ENCODE data around the gene MAGI1.
"Not testable (repeated sequence)": the region's sequence is repeated elsewhere in the genome, so short reads cannot be mapped to it uniquely, and the experiment has no call there.

MAGI1 gene

DNA sequence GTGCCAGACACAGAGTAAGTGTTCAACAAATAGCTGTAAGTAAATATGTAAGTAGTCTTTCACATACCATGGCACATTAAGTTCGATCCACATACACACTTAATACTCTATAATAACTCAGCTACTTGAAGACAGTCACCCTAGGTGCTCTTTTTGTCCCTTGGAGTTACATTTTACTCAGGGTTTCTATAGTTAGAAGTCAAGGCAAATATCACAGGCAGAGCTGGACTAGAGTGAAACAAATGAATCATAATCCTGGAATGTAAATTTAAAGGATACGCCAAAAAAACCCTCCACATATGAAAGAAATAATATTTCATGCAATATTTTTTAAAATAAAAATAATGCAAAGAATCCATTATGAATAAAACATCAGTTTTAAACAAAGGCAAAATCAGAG is 461.8 kb downstream of the MAGI1 start:
- DNase-seq: no peak

DNA sequence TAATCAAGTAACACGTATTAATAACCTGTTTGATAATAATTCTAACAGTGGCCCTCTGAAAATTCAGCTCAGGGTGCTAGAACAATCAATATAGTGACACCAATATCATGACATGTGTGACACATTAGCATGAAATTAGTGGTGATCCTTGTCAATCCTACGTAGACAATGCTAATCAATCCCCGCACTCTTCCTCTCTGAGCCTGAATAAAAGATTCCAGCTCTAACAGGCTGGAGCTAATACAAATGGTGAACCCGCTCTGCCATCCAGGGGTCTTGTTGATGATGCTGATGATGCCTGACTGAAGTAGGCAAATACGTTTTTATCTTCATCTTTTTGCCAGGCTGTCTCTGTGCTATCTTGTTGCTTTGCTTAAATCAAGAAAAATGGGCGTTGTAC is 462.5 kb downstream of the MAGI1 start:
- no peak for DNase-seq

DNA sequence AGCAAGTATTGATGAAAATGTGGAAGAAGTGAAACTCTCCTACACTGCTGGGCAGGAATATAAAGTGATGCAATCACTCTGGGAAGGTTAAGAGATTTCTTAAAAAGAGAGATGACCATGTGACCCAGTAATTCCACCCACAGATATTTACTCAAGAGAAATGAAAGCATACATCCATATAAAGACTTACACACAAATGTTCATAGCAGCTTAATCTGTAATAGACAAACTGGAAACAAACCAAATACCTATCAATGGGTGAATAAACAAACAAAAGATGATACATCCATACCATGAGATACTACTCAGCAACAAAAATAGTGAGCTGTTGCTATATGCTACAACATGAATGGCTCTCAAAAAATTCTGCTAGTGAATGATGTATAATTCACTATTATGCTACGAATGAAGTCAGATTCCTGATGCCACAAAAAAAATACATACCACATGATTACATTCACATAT is 463.3 kb downstream of the MAGI1 start:
- no peak for DNase-seq

DNA sequence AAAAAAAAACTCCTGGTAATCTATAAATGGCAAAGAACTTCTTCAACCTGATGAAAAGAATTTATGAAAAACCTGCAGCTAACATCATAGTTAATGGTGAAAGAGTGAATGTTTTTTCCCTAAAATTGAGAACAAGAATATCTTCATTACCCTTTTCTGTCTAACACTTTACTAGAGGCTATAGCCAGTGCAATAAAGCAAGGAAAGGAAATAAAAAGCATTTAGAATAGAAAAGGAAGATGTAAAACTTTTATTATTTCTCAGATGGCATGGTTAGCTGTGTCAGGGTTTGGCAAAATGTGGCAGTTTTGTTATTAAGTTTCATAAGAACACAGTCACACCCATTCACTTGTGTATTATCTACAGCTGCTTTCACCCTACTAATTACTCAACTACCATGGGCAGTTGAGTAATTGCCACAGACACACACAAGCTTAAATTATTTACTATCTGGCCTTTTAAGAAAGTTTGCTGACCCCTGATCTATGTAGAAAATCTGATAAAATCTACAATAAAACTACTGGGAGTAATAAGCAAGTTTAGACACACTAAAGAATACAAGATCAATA is 465.1 kb downstream of the MAGI1 start:
- no peak for DNase-seq

DNA sequence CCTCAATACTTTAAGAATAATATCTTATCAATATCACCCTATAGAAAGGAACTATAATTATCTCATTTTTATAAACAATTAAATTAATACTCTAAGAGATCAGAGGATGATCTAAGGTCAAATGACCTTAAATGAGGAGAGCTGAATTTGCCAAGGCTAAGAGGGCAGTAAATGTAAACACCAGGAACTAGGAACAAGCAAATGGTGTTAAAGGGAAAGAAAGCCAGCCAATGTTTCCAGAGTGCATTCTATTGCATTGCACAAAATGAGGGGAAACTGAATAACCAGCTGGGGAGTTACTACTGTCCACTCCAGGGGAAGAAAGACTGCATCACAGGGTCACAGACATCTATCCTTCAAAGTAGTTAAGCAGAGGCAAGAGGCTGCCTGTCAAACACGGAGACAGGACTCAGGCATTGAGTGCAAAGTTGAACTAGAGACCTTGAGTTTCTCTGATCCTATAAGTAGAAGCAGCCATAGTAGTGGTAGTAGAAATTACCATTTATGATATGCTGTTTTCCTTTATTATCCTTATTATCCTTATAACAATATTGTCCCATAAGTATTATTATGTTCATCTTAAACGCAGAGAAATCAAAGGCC is 466.4 kb downstream of the MAGI1 start:
- no peak for DNase-seq

DNA sequence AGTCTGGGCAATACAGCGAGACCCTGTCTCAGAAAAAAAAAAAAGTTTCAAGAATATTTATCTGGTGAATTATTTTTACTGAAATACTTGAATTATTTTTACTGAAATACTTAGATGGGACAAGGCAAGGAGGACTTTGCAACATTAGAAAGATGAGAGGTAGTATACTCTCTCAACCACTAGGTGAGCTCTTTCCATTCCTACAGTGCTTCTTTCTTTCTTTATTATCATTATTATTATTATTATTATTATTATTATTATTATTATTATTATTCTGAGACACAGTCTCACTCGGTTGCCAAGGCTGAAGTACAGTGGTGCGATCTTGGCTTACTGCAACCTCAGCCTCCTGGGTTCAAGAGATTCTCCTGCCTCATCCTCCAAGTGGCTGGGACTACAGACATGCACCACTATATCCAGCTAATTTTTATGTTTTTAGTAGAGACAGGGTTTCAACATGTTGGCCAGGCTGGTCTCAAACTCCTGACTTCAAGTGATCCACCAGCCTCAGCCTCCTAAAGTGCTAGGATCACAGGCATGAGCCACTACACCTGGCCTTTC is 468.8 kb downstream of the MAGI1 start:
- DNase-seq: no peak

DNA sequence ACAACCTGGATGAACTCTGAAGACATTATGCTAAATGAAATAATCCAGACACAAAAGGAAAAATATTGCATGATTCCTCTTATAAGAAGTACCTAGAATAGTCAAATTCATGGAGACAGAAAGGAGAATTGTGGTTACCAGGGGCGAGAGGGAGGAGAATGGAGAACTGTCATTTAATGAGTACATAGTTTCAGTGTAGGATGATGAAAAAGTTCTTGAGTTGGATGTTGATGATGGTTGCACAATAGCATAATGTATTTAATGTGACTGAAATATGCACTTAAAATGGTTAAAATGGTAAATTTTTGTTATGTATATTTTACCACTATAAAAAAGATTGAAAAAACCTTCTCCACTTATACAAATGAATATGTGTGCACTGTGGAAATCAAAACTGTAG is 469.6 kb downstream of the MAGI1 start:
- no peak for DNase-seq

DNA sequence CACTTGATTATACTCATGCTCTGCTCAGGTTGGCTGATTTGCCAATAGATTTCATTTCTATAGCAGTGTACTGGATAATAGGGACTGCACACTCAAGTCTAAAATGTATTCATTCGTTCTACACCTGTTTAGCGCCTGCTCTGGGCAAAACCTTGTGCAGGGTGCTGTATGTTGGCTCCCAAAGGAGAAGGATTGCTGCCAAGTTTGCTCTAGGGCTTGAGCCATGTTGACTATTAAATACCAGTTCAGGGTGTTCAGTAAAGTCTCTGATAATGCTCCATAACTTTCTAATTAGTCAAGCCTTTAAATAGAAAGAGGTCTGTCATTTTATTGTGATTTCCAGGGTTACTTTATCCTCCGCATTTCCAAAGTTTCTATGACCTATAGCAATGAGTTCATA is 470.2 kb downstream of the MAGI1 start:
- no peak for DNase-seq

DNA sequence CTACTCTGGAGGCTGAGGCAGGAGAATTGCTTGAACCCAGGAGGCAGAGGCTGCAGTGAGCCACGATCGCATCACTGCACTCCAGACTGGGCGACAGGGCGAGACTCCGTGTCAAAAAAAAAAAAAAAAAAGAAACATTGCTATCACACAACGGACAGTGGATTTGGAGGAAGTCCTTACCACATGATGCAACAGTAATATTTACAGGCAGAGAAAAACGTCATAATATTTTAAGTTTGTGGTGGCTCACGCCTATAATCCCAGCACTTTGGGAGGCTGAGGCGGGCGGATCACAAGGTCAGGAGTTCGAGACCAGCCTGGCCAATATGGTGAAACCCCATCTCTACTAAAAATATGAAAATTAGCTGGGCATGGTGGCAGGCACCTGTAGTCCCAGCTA is 473.0 kb downstream of the MAGI1 start:
- DNase-seq: not testable (repeated sequence)

DNA sequence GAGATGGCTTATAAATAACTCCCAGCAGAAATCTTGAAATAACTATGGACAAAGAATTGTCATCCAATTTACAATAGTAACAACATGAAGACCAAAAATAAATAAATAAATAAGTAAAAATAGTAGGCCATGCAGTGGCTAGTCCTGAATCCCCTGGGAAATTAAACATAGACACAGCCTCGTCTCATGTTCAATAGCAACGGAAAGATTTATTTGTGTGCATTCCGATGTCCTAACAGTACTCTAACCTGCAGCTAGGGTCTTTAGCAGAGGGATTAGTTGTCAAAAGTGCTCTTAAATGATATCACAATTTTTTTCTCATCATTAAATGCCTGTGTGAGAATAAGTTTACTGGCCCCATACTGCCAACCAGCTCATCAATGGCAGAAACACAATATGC is 474.2 kb downstream of the MAGI1 start:
- DNase-seq: no peak

DNA sequence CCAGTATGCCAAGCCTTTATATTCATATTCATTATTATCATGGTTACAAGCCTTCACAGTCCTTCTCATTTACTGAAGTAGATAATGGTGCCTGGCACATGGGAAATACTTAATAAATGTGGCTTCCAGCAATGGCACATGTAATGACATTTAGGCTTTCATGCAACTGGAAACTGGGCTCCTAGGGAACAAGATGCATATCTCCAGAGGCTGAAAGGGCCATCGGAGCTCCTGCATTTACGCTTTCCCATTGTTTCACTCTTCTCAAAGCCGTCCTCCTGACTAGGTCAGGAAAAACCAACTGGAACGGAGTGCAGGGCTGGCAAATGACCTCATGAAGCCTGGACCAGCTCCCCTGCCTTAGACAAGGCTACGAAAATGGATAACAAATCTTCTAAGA is 474.9 kb downstream of the MAGI1 start:
- DNase-seq: no peak

DNA sequence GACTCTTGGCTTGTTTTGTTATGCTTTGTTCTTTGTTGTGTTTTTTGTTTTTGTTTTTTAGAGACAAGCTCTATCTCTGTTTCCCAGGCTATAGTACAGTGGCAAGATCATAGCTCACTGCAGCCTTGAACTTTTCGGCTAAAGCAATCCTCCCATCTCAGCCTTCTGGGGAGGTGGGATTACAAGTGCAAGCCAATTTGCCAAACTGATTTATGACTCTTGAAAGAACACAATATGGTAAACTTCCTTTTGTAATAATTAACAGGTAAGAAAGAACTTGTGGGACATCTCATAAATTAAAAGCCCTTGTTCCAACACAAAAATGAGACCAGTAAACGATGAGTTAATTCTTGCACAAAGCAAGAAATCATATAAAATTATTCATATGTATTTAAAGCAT is 476.3 kb downstream of the MAGI1 start:
- DNase-seq: no peak

DNA sequence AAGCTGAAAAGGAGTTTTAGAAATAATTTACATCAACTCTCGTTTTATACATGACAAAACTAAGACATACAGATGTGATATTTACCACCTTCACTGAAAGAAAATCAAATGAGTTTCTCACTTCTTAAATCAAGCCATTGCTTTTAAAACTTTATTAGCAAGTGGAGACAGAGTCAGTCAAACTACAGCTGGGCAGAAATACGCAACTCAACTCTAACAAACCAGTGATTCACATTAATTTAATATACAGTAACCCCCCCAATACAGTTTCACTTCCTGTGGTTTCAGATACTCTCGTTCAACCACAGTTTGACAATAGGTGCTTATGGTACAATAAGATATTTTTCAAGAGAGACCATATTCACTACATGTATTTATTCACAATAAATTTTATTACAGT is 477.1 kb downstream of the MAGI1 start:
- no peak for DNase-seq

DNA sequence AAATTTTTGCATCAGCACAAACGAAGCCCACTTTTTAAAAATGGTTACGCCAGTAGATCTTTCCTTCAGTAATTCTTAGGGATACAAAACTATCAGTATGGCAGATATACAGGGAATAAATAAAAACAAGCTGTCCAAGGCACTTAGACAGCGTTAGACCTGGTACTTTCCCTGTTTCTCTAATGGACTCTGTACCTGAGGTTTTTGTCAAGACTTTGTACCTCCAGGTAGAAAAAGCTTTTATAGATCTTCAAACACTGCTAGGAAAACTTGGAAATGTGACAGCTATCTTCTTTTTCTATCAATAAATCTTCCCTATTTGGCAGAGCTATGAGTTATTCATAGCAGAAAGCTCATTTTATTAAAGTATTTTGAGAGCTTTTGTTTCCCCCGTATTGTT is 477.8 kb downstream of the MAGI1 start:
- no peak for DNase-seq

DNA sequence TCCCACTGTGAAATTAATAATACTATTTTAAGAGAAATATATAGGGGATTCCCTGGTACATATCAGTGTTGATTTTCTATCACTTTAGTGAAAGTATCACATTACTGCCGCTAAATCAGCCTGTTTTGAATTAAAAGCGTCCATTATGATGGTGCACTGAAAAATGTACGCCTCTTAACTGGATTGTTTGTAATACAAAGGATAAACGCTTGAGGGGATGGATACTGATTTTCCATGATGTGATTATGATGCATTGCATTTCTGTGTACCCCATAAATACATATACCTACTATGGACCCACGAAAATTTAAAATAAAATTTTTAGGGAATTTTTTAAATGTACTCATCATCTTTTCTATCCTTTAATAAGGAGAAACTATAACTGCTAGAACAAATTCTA is 478.6 kb downstream of the MAGI1 start:
- no peak for DNase-seq

DNA sequence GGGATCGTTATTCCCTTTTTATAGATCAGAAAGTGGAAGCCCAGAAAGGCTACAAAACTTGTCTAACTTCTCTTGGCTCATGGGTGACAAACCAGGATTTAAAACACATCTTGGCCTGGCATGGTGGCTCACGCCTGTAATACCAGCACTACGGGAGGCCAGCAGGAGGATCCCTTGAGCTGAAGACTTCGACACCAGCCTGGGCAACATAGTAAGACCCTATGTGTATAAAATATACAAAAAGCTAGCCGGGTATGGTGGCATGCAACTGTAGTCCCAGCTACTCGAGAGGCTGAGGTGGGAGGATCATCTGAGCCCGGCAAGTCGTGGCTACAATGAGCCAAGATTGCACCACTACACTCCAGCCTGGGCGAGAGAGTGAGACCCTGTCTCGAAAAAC is 479.1 kb downstream of the MAGI1 start:
- DNase-seq: no peak

DNA sequence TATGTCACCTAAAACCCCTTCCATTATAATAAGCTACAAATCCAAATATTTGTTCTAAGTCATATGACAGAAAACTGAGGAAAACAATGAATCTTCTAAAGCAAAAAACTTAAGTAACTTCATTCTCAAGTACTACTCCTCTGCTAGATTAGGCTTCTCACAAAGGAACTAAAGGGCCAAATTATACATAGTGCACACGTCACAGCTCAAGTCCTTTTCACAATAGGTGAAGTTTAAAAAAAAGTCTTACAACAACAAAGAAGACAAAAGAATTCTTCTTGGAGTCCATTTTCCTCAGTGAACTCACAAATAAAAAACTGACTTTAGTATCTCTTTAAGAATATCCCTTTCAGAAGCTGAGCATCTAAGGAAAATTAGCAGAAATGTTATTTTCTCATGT is 479.9 kb downstream of the MAGI1 start:
- DNase-seq: no peak

DNA sequence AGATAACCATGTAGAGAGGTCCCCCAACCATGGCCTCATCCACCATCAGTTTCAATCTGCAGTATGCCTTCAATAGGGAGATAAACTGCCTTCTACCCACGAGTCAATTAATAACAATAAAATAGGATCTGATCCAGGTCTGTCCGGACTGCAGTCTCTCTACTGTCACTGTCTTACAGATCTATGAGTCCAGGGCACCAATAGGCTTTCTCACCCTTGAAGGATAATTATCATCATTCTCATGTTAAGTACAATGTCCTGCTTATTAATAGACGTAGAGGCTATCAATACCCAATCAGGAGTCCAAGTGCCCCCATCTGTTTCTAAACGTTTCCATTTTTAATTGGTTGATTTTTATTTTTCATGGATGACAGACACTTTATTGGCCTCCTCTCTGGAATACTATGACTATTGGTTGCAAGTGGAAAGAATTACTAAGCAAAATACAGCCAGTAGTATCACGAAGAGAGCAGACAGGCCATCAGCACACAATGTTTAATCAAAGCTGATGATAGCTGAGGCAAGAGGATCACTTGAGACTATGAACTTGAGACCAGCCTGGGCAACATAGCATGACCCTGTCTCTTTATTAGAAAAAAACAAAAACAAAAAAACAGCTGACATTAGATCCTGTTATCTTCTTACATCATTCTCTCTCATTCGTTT is 480.7 kb downstream of the MAGI1 start:
- no peak for DNase-seq

DNA sequence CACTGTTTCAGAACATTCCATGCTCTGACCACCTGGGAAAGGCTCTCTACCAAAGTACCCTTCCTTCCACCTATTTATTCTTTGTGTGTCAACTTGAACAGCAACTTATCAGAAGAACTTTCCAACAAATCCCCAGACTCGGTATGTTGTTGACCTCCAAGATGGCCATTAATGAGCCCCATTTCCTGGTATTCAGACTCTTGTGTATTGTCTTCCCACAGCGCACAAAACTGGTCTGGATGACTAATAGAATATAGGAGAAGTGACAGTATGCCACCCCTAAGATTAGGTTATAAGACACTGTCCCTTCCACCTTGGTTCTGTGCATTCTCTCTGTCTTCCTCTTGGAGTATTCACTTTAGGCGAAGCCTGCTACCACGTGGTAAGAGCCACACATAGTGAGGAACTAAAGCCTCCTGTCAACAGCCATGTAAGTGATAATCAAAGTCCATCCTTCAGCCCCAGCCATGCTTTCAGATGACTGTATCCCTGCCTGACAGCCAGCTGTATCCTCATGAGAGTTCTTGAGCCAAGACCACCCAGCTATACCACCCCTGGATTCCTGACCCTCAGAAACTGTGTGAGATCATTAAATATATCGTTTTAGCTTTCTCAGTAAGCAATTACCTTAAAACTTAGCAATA is 481.7 kb downstream of the MAGI1 start:
- no peak for DNase-seq

DNA sequence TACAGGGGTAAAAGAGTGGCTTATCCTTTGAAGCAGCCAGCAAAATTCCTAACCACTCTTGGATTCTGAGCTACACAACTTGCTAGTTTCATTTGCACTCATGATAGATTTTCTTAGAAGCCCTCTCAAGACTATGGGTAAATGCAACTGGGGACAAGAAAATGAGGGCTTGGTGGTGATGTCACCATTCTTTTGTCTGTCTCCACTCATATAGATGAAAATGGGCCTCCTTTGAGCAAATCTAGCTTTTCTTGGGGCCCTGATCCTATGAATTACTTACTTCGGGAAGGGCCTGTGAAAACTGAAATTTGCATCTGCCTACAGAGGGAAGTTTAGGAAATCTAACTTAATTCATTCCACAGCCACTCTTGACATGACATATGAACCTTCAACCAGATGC is 486.3 kb downstream of the MAGI1 start:
- DNase-seq: no peak

DNA sequence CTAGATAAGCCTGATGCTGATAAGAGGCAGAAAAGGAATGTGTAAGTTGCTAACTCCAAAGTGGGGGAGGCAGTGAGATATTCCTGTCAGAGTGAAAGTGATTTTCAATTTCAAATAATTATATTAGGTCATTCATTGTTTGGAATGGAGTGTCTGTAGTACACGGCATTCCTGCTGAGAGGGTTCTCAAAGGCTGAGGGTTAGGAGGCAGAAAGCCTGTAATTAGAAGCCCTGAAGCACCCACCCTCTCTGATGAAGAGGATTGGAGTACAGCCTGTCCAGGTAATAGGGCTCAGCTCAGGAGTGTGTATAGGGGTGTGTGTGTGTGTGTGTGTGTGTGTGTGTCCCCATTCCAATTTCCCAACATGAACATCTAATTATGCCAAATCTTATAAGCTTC is 486.8 kb downstream of the MAGI1 start:
- no peak for DNase-seq

DNA sequence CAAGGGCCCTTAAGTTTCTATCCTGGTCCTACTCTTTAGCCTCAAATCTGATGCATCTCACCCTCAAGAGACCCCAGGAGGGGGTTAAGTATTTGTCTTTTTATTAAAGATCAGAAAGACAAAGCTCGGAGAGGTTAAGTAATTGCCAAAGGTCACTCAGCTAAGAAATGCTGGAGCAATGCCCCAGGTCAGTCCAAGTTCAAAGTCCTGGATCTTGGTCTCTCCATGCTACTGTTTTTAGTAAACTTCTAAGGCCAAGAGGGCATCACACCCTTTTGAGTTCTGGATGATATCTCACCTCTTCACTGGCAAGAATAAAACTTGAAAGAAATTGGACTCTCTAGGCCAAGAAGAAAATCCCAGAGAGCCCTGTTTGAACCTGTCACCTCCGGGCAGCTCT is 488.6 kb downstream of the MAGI1 start:
- DNase-seq: no peak

DNA sequence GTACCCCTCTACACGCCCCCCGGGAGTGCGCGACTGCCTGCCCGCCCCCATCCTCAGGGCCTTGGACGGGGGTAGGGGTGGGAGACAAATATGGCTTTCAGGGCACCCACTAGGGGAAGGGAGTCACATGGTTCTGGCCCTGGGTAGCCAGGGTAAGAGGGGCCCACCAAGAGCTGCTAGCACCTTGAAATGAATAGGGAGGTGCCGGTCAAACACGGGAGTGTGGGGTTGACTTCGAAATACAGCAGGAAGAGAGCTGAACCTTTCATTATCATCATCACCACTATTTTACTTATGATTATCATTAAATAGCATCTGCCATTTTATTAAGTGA is 489.1 kb downstream of the MAGI1 start:
- no peak for DNase-seq
